GM12875 (cell line): ENCODE data around the gene NR1H3.
A peak's percentile ranks its signal among the peaks of the same experiment; 100 is the strongest.

ENCODE experiments used
- H3K4me3 ChIP-seq: one replicate; pipeline ENCODE4 v1.5.1; 2011; ENCODE audit warnings: low read depth, low read length, control low read depth
- CTCF ChIP-seq: IDR thresholded peaks from 2 replicates; pipeline ENCODE4 v1.5.1; 2011; ENCODE audit warnings: low read depth, mild to moderate bottlenecking, control low read depth, inconsistent platforms, low read length, moderate library complexity, borderline replicate concordance; ENCODE audit not compliant: insufficient read depth

NR1H3 gene

GRCh38 chr11:47269829-47270305, 12.1 kb downstream of the NR1H3 start, which contains the start of gene MADD:
TSS of gene MADD (plus strand) at chr11:47270133.
- peak within 1 kb of the TSS; percentile 85 for H3K4me3 ChIP-seq
- no peak for TF ChIP-seq CTCF

GRCh38 chr11:47270331-47271271, 12.8 kb downstream of the NR1H3 start:
- TF ChIP-seq CTCF, result no peak
- H3K4me3 ChIP-seq, result peak overlapping the region; percentile 85

GRCh38 chr11:47271328-47271727, 13.5 kb downstream of the NR1H3 start:
- no peak for TF ChIP-seq CTCF
- H3K4me3 ChIP-seq, result peak overlapping the region; percentile 85

GRCh38 chr11:47271961-47272661, 14.3 kb downstream of the NR1H3 start:
- H3K4me3 ChIP-seq, result no peak overlapping the region
- TF ChIP-seq CTCF, result no peak

- TF ChIP-seq CTCF, result no peak
- no peak overlapping the region for H3K4me3 ChIP-seq
Measured at GRCh38 chr11:47272706-47273105, 14.9 kb downstream of the NR1H3 start.

- H3K4me3 ChIP-seq, result no peak overlapping the region
- TF ChIP-seq CTCF, result no peak
Measured at GRCh38 chr11:47274495-47275235, 16.9 kb downstream of the NR1H3 start.
